HUES48 (cell line): ENCODE results near the gene GPR37L1.

Experiments used
- H3K27ac ChIP-seq: one replicate; pipeline ENCODE4 v1.7.0; 2013; ENCODE audit warnings: low read depth, low read length, inconsistent platforms
- H3K27me3 ChIP-seq: 2 replicates; pipeline ENCODE4 v1.6.1; 2013; ENCODE audit warnings: mild to moderate bottlenecking, low read length; ENCODE audit not compliant: control insufficient read depth, insufficient read depth
- H3K36me3 ChIP-seq: 2 replicates; pipeline ENCODE4 v1.6.1; 2013; ENCODE audit warnings: low read length; ENCODE audit not compliant: control insufficient read depth, insufficient read depth
- H3K4me1 ChIP-seq: 2 replicates; pipeline ENCODE4 v1.6.1; 2013; ENCODE audit warnings: mild to moderate bottlenecking, low read length; ENCODE audit not compliant: control insufficient read depth, insufficient read depth
- H3K4me3 ChIP-seq: 2 replicates; pipeline ENCODE4 v1.5.1; 2013; ENCODE audit warnings: mild to moderate bottlenecking, low read depth, low read length
- H3K9ac ChIP-seq: 2 replicates; pipeline ENCODE4 v1.6.1; 2013; ENCODE audit warnings: mild to moderate bottlenecking, low read depth, low read length, moderate library complexity
- H3K9me3 ChIP-seq: 2 replicates; pipeline ENCODE4 v1.6.1; 2013; ENCODE audit warnings: low read length; ENCODE audit not compliant: control insufficient read depth, insufficient read depth

GPR37L1 gene

DNA sequence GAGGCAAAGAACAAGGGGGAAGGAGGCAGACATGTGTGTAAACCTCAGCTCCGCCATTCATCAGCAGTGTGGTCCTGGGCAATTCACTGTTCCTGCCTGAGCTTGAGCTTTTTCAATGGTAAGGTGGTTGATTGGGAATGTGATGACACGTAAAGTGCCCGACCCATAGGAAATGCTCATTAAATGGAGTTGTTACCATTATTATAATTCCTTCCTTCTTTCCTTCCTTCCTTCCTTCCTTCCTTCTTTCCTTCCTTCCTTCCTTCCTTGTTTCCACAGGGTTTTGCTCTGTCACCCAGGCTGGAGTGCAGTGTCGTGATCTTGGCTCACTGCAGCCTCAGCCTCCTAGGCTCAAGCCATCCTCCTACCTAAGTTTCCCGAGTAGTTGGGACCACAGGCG lies 4.3 kb downstream of the GPR37L1 start:
- no peak overlapping the region for H3K27ac ChIP-seq
- no peak overlapping the region for H3K4me3 ChIP-seq
- H3K36me3 ChIP-seq: 0 out of 2 replicates have a peak, but pooled peaks cover 3% of the 10 kb centered on the region
- peaks cover 2% of the 10 kb centered on the region; the same call in 1 of the 2 replicates for H3K4me1 ChIP-seq
- H3K9me3 ChIP-seq: no peaks in the 10 kb centered on the region
- H3K27me3 ChIP-seq: no peaks in the 10 kb centered on the region
- no peak overlapping the region for H3K9ac ChIP-seq

DNA sequence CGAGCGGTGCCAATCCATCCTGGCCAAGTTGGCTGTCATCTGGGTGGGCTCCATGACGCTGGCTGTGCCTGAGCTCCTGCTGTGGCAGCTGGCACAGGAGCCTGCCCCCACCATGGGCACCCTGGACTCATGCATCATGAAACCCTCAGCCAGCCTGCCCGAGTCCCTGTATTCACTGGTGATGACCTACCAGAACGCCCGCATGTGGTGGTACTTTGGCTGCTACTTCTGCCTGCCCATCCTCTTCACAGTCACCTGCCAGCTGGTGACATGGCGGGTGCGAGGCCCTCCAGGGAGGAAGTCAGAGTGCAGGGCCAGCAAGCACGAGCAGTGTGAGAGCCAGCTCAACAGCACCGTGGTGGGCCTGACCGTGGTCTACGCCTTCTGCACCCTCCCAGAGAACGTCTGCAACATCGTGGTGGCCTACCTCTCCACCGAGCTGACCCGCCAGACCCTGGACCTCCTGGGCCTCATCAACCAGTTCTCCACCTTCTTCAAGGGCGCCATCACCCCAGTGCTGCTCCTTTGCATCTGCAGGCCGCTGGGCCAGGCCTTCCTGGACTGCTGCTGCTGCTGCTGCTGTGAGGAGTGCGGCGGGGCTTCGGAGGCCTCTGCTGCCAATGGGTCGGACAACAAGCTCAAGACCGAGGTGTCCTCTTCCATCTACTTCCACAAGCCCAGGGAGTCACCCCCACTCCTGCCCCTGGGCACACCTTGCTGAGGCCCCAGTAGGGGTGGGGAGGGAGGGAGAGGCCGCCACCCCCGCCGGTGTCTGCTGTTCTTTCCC lies 5.3 kb downstream of the GPR37L1 start:
- no peak overlapping the region for H3K4me3 ChIP-seq
- H3K9ac ChIP-seq: no peak overlapping the region; the same call in 1 of the 2 replicates

DNA sequence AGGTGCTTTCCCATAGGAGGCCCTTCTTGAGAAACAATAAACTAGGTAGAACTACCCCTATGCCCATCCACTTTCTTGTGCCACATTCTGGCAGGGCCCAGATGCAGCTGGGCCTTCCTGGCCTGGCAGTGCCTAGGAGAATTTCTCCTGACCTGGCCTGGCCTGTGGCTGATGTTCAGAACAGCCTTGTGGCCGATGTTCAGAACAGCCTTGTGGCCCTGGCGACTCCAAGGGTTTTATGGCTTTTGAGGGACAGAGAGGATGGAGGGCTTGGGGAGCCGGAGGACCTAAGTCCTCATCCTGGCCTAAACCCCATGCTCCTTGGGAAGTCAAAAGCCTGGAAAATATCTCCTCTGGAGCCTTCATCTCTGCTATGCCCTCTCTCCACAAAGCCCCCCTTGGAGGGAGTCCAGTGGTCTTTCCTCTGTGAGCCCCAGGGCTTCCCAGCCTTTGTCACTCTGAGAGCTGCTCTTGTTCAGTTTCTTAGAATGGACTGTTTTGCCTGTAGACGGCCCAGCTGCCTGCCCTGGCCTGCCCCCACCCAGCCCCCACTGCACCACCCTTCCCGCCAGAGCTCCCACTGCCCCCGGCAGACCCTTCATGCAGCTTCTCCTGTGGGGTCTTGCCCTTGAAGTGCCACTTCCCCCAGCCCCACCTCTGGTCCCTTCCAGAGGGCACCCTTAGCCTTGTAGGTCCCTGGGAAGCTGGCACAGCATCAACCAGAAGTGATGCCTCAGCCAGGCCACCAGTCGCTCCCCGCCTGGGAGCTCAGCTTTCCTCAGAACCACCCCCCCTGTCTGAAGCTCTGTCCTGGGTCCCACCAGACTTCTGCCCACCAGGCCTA lies 7.0 kb downstream of the GPR37L1 start:
- Histone ChIP-seq H3K4me3 (no peak overlapping the region), H3K9ac (no peak overlapping the region), H3K4me1 (no peaks in the 10 kb centered on the region), H3K36me3 (peaks cover 22% of the 10 kb centered on the region), H3K27me3 (no peaks in the 10 kb centered on the region), H3K9me3 (no peaks in the 10 kb centered on the region), H3K27ac (no peak overlapping the region)

More for the DNA sequence above, 5.3 kb downstream of the GPR37L1 start:
- H3K27me3 ChIP-seq: no peaks in the 10 kb centered on the region
- H3K4me1 ChIP-seq: no peaks in the 10 kb centered on the region
- H3K36me3 ChIP-seq: peaks cover 7% of the 10 kb centered on the region
- H3K27ac ChIP-seq: no peak overlapping the region
- no peaks in the 10 kb centered on the region for H3K9me3 ChIP-seq

DNA sequence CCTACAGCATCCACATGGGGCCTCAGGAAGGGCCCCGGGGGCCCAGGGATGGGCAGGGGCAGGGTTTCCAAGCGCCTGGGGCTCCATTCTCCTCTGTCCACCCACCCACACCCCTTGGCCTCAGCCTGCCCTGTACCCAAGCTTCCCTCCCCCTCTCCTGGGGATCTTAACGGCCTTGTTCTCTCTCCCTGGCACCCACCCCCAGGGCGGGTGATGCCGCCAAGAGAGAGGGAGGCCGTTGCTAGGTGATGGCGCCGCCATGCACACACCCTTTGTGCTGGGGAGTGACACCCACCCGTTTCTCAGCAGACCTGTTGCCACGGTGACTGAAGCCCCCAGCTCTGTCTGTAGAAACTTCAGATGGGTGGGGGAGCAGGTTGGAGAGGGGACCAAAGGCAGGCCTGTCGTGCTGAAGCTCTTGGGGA lies 7.6 kb downstream of the GPR37L1 start:
- H3K27me3 ChIP-seq: no peaks in the 10 kb centered on the region
- no peak overlapping the region for H3K4me3 ChIP-seq
- no peak overlapping the region for H3K27ac ChIP-seq
- no peaks in the 10 kb centered on the region; the same call in 1 of the 2 replicates for H3K4me1 ChIP-seq
- H3K9me3 ChIP-seq: no peaks in the 10 kb centered on the region
- H3K36me3 ChIP-seq: peaks cover 26% of the 10 kb centered on the region
- no peak overlapping the region for H3K9ac ChIP-seq

DNA sequence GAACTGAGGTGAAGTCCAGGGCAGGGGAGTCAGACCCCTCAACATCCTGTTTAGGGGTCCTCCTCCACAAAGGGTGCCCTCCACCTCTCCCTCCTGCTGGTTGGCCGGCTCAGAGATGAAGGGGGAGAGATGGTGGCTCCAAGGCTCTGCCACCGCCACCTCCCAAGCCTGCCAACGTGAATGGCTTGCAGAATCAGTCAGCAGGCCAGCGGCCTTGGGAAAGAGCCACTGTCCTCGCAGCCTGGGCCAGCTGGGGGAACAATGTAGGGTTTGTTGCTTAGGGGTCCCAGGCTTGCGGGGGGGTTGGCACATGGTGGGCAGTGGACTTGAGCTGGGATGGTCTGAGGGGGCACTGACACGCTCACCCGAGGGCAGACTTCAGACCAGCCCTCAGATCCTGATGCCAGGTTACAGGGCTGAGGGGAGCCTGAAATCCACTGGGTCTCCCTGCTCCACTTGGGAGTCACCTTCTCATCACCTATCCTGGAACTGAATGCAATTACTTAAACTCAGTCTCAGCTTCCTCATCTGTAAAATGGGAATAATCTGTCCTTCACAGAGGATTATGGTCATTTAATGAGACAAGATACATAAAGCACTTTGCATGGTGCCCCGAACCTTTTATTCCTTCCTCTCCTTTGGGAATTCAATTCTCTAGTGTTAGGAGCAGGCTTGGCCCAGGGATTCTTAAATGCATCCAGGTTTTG lies 8.3 kb downstream of the GPR37L1 start:
- Histone ChIP-seq H3K9me3 (no peaks in the 10 kb centered on the region), H3K27me3 (no peaks in the 10 kb centered on the region), H3K9ac (no peak overlapping the region), H3K4me3 (no peak overlapping the region), H3K27ac (no peak overlapping the region), H3K36me3 (peaks cover 29% of the 10 kb centered on the region), H3K4me1 (no peaks in the 10 kb centered on the region; the same call in 1 of the 2 replicates)

DNA sequence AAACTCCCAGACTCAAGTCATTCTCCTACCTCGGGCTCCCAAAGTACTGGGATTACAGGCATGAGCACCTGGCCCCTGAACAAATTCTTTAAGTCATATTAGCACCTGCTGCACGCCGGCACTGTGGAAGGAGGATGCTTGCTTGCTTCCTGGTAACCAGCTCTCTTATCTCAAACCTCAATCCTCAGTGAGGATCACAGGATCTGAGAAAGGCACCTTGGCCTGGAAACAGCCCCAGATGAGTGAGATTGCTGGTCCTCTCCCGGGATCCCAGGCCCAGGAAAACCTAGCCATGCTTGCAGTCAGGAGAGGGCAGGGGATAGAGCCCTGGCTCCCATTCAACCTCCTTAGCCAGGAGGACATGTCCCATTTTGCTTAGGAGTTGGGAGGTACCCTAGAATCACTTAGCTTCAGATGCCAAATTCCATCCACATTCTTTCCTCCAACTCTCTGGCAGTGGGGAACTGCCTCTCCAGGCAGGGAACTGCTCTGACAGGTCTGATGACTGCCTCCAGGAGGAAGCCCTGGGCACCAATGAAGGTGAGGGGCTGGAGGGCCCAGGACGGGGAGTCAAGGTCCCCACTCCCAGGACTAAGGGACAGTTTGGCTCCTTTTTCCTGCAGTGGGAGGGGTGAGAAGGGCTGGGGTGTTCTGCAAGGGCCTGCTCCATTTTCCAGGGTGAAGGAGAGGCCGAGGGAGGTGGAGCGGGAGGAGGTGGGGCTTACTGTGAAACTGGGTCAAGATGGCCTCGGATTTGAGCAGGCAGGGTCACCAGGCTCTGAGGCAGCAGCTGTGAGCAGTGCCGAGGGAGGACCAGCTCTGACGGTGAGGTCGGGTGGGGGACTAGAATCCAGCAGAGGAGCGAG lies 9.5 kb downstream of the GPR37L1 start:
- H3K36me3 ChIP-seq: peaks cover 32% of the 10 kb centered on the region
- H3K27ac ChIP-seq: no peak overlapping the region
- H3K4me3 ChIP-seq: no peak overlapping the region
- H3K9ac ChIP-seq: no peak overlapping the region
- no peaks in the 10 kb centered on the region; the same call in 1 of the 2 replicates for H3K4me1 ChIP-seq
- no peaks in the 10 kb centered on the region for H3K27me3 ChIP-seq
- H3K9me3 ChIP-seq: no peaks in the 10 kb centered on the region

DNA sequence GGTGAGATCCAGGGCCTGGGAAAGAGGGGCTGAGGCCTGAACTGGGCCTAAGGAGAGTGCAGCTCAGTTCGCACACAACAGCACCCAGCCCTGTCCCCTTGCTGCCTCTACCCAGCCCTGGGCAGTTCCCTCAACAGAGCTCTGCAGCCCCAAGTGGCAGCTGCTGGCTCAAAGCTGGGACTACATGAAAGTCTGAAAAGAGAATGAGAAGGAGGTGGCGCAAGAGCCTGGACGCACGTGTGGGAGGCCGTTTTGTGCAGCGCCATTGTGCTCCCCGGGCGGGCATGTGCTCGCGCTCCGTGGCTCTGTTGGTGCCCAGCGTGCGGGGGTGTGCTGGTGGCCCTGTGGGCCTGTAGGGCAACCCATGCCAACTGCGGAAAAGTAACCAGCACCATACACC lies 10.3 kb downstream of the GPR37L1 start:
- Histone ChIP-seq H3K36me3 (peaks cover 32% of the 10 kb centered on the region), H3K4me1 (no peaks in the 10 kb centered on the region; the same call in 1 of the 2 replicates), H3K4me3 (no peak overlapping the region), H3K27me3 (no peaks in the 10 kb centered on the region), H3K9ac (no peak overlapping the region), H3K27ac (no peak overlapping the region), H3K9me3 (no peaks in the 10 kb centered on the region)

DNA sequence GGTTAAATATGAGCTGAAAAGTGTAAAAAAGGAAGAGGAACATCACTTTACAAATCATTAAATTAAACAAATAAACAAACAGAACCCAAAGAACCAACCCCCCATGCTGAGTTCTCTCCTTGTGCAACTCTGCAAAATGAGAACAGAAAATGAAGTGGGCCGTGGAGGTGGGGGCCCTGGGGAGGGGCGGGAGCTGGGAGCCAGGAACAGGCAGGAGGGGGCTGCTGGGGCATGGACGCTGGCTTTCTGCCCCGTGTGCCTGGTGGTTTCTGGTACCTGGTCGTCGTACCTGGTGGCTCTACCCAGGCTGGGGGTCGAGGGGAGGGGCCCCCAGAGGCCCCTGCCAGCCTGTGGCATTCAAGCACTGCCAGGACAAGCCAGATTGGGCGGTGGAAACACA lies 10.8 kb downstream of the GPR37L1 start:
- Histone ChIP-seq H3K27me3 (no peaks in the 10 kb centered on the region), H3K36me3 (peaks cover 34% of the 10 kb centered on the region), H3K4me3 (no peak overlapping the region), H3K9ac (no peak overlapping the region), H3K9me3 (no peaks in the 10 kb centered on the region), H3K4me1 (no peaks in the 10 kb centered on the region; the same call in 1 of the 2 replicates), H3K27ac (no peak overlapping the region)

DNA sequence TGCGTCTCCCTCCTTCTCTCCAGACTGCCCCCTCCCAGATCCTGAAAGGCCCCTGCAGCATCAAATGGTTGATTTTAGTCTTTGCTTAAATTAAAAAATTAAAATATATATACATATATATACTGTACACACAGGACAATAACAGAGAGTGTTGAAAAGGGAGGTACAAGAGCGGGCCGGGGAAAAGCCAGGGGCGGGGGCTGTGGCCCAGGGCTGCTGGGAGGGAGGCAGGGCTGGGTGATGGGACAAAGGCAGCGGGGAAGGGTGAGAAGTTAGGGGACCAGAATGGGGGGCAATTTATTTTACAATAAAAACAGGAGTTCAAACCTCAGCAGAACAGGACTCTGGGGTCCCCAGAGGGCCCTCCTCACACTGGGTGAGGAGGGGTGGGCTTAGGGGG lies 11.3 kb downstream of the GPR37L1 start:
- Histone ChIP-seq H3K36me3 (peaks cover 39% of the 10 kb centered on the region), H3K27ac (no peak overlapping the region), H3K4me1 (no peaks in the 10 kb centered on the region; the same call in 1 of the 2 replicates), H3K9ac (no peak overlapping the region), H3K27me3 (no peaks in the 10 kb centered on the region), H3K4me3 (no peak overlapping the region), H3K9me3 (no peaks in the 10 kb centered on the region)

DNA sequence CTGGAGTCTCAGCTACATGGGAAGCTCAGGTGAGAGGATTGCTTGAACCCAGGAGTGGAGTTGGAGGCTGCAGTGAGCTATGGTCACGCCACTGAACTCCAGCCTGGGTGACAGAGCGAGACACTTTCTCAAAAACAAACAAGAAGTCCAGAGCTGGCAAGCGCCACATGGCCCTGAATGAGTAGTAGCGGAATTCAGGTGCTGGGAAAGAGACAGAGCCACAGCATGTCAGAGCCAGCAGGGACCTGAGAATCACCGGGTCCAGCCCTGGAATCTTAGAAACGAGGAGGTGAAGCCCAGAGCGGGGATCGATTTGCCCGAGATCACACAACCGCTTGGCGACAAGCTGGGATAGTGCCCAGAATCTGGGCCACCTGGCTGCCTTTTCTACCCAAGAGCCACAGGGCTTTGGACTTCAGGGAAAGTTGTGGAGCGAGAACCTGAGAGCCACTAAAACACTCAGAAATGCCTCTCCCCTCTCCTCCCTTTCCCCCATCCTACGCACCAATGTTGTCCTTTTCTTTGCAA lies 12.0 kb downstream of the GPR37L1 start:
- Histone ChIP-seq H3K27ac (no peak overlapping the region), H3K4me3 (no peak overlapping the region), H3K9me3 (no peaks in the 10 kb centered on the region), H3K9ac (no peak overlapping the region), H3K4me1 (no peaks in the 10 kb centered on the region; the same call in 1 of the 2 replicates), H3K36me3 (peaks cover 40% of the 10 kb centered on the region), H3K27me3 (no peaks in the 10 kb centered on the region)
